B cell (primary cell): ENCODE measurements around the gene RIT2. TPM values are rescaled to one million over a fixed set of nuclear protein-coding genes. Genes with fewer than 3 reads are reported as not detected.

Source experiments
- ATAC-seq: fragments of 200-7000 bp; cut with Tn5 transposase; one replicate; pipeline ENCODE4 v1.10.0; 2021; ENCODE audit warnings: low read depth, mild to moderate bottlenecking, moderate number of reproducible peaks, moderate library complexity
- CTCF ChIA-PET: fragments of 350-600 bp; sonication (Branson Sonifier 250); formaldehyde crosslinking; loops from one replicate; lab custom pipeline; 2021; ENCODE audit warnings: antibody characterized with exemption, inconsistent platforms; lab: Charles Lee
- POLR2A ChIA-PET: fragments of 350-600 bp; sonication (Branson Sonifier 250); formaldehyde crosslinking; loops from one replicate; lab custom pipeline; 2021; ENCODE audit warnings: antibody characterized with exemption; lab: Charles Lee
- DNase-seq: peaks from one replicate; pipeline ENCODE4 v3.0.0; 2013
- H2AFZ ChIP-seq: 2 replicates; pipeline ENCODE4 v1.6.1; 2012; ENCODE audit warnings: mild to moderate bottlenecking, low read depth, low read length; ENCODE audit not compliant: insufficient read depth, poor library complexity, severe bottlenecking
- H3K27ac ChIP-seq, 2 donors: 1 replicate in 1 of 2; 2 replicates in 1 of 2; pipeline ENCODE4 v1.5.1; 2012 to 2013; ENCODE audit warnings: low read length in 2 of 2, mild to moderate bottlenecking in 2 of 2, moderate library complexity in 1 of 2
- H3K27me3 ChIP-seq, 4 experiments: fragments of 200-600 bp in 1 of 4; sonication (generic) in 1 of 4; replicated peaks in 1 of 4; 1 replicate in 2 of 4; 2 replicates in 2 of 4; pipeline versions ENCODE4 v1.6.1 to v1.7.0; 2013 to 2016; ENCODE audit warnings: low read length in 3 of 4, mild to moderate bottlenecking in 2 of 4, mixed read lengths in 1 of 4, moderate library complexity in 1 of 4; ENCODE audit not compliant: insufficient read depth in 4 of 4, control insufficient read depth in 3 of 4; ENCODE audit errors: control extremely low read depth in 1 of 4
- H3K36me3 ChIP-seq, 2 experiments: replicated peaks in 1 of 2; 1 replicate in 1 of 2; 2 replicates in 1 of 2; pipeline versions ENCODE4 v1.6.1 to v1.7.1; 2013; ENCODE audit warnings: low read length in 1 of 2; ENCODE audit not compliant: insufficient read depth in 2 of 2, control insufficient read depth in 1 of 2; ENCODE audit errors: control extremely low read depth in 1 of 2, extremely low read depth in 1 of 2
- H3K4me1 ChIP-seq, 2 donors: fragments of 200-600 bp in 1 of 2; sonication (generic) in 1 of 2; 1 replicate in 1 of 2; 2 replicates in 1 of 2; pipeline versions ENCODE4 v1.5.1 to v1.6.1; 2013 to 2017; ENCODE audit warnings: low read length in 2 of 2; ENCODE audit not compliant: control insufficient read depth in 2 of 2, insufficient read depth in 2 of 2
- H3K4me2 ChIP-seq: replicated peaks from 2 replicates; pipeline ENCODE3; 2012; ENCODE audit warnings: mild to moderate bottlenecking, low read depth, low read length; ENCODE audit not compliant: poor library complexity, severe bottlenecking
- H3K4me3 ChIP-seq, 5 experiments: fragments of 200-600 bp in 1 of 5; sonication (generic) in 1 of 5; 1 replicate in 3 of 5; 2 replicates in 2 of 5; pipeline versions ENCODE4 v1.5.1 to v1.7.0; 2011 to 2016; ENCODE audit warnings: low read length in 4 of 5, mild to moderate bottlenecking in 4 of 5, low read depth in 2 of 5, control low read depth in 1 of 5, moderate library complexity in 1 of 5; ENCODE audit not compliant: insufficient read depth in 1 of 5; ENCODE audit errors: control extremely low read depth in 1 of 5, extremely low read depth in 1 of 5
- H3K79me2 ChIP-seq: fragments of 200-600 bp; sonication (generic); one replicate; pipeline ENCODE4 v1.6.0; 2016; ENCODE audit warnings: low read length; ENCODE audit not compliant: control insufficient read depth, insufficient read depth
- H3K9ac ChIP-seq: fragments of 200-600 bp; sonication (generic); 2 replicates; pipeline ENCODE4 v1.6.1; 2017; ENCODE audit warnings: mild to moderate bottlenecking, low read length, moderate library complexity
- H3K9me3 ChIP-seq, 3 donors: one replicate each; pipeline versions ENCODE4 v1.6.1 to v1.7.1; 2013; ENCODE audit warnings: low read length in 2 of 3; ENCODE audit not compliant: control insufficient read depth in 2 of 3, insufficient read depth in 1 of 3; ENCODE audit errors: control extremely low read depth in 1 of 3
- H4K20me1 ChIP-seq: 2 replicates; pipeline ENCODE4 v1.6.0; 2012; ENCODE audit warnings: mild to moderate bottlenecking, low read length; ENCODE audit not compliant: insufficient read depth, control insufficient read depth, poor library complexity, severe bottlenecking
- H3K27ac Mint-ChIP-seq: one replicate; pipeline ENCODE4 v1.8.0; 2021; ENCODE audit warnings: mixed read lengths
- H3K27me3 Mint-ChIP-seq: one replicate; pipeline ENCODE4 v1.8.0; 2021; ENCODE audit warnings: mixed read lengths
- H3K4me1 Mint-ChIP-seq: one replicate; pipeline ENCODE4 v1.8.0; 2021; ENCODE audit warnings: mixed read lengths
- H3K4me3 Mint-ChIP-seq: one replicate; pipeline ENCODE4 v1.8.0; 2021; ENCODE audit warnings: mixed read lengths
- H3K9me3 Mint-ChIP-seq: one replicate; pipeline ENCODE4 v1.8.0; 2022; ENCODE audit warnings: mixed read lengths; ENCODE audit not compliant: insufficient read depth
- EZH2 ChIP-seq: IDR thresholded peaks from 2 replicates; pipeline ENCODE4 v1.6.1; 2012; ENCODE audit warnings: borderline replicate concordance, low read depth, mild to moderate bottlenecking, moderate library complexity, low read length; ENCODE audit not compliant: insufficient read depth, poor library complexity, severe bottlenecking
- WGBS: methylation state at CpG from one replicate; pipeline ENCODE4 v1.1.5; 2013; ENCODE audit warnings: missing lambda C conversion rate; ENCODE audit not compliant: insufficient coverage; 5-methylcytosine and 5-hydroxymethylcytosine counted together
- intact Hi-C: fragments of 100-400 bp; cut with micrococcal nuclease; formaldehyde crosslinking; loops from one replicate; pipeline ENCODE4 v1.10.0; 2022
- polyA plus RNA-seq: library from polyadenylated mRNA; depleted of rRNA; stranded (reverse); fragments of >200 nt; gene quantifications from 2 replicates; pipeline ENCODE4 v1.2.3, GENCODE V29; 2012
- total RNA-seq, 2 donors: library from RNA; stranded (reverse); fragments of 120-200 nt in 1 of 2; gene quantifications; 1 replicate in 1 of 2; 2 replicates in 1 of 2; pipeline versions ENCODE4 v1.2.3 to v1.2.4, GENCODE V29; 2013 to 2022
- TF ChIP-seq, protein P1 (sequence below): fragments of 200-600 bp; IDR thresholded peaks from one replicate; pipeline ENCODE4 v1.8.0; 2022; ENCODE audit warnings: antibody characterized with exemption, mild to moderate bottlenecking

The RIT2 gene
- total and polyA plus RNA-seq, 2 donors (not counting 1 experiment from before 2014, with no cell fraction given) = not detected

DNA sequence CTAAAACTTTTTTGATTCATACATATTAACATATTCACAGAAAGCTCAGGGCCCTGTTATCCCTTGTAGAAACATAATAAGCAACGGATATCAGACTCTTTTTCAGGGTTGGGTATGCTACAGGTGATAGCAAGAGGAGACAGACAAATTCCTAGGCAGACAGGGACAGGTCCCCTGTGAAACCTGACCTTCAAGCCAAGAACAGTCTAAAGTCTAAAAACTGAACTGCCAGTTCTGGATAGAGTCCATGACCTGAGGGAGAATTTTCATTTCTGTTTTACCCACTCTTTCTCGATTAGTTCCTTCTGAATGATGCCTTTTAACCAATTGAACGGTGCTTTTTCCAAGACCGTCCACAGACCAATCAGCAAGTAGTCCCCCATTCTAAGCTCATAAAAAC, 54.2 kb downstream of the RIT2 start:
- Histone ChIP-seq H3K9ac (no peak overlapping the region), H3K27ac (no peak overlapping the region), H3K27me3 (no peaks in the 10 kb centered on the region), H3K4me1 (no peaks in the 10 kb centered on the region), H3K79me2 (no peaks in the 10 kb centered on the region), H3K9me3 (no peaks in the 10 kb centered on the region), H2AFZ (no peak overlapping the region), H4K20me1 (no peaks in the 10 kb centered on the region), H3K36me3 (no peaks in the 10 kb centered on the region), H3K4me3 (no peak overlapping the region), H3K4me2 (no peak overlapping the region)
- DNase-seq (no peak), ATAC-seq (no peak)
- CTCF ChIA-PET = no interaction called here
- no peaks in the 10 kb centered on the region for H3K9me3 Mint-ChIP-seq
- intact Hi-C loops = no loop called here
- TF ChIP-seq EZH2 = no peak
- TF ChIP-seq, protein P1, sequence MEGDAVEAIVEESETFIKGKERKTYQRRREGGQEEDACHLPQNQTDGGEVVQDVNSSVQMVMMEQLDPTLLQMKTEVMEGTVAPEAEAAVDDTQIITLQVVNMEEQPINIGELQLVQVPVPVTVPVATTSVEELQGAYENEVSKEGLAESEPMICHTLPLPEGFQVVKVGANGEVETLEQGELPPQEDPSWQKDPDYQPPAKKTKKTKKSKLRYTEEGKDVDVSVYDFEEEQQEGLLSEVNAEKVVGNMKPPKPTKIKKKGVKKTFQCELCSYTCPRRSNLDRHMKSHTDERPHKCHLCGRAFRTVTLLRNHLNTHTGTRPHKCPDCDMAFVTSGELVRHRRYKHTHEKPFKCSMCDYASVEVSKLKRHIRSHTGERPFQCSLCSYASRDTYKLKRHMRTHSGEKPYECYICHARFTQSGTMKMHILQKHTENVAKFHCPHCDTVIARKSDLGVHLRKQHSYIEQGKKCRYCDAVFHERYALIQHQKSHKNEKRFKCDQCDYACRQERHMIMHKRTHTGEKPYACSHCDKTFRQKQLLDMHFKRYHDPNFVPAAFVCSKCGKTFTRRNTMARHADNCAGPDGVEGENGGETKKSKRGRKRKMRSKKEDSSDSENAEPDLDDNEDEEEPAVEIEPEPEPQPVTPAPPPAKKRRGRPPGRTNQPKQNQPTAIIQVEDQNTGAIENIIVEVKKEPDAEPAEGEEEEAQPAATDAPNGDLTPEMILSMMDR = no peak
- 96% methylated on average over 3 of the region's 4 CpGs for WGBS
- H3K4me1 Mint-ChIP-seq = no peaks in the 10 kb centered on the region
- no peak overlapping the region for H3K27ac Mint-ChIP-seq
- H3K27me3 Mint-ChIP-seq = no peaks in the 10 kb centered on the region
- POLR2A ChIA-PET = no interaction called here
- H3K4me3 Mint-ChIP-seq = no peak overlapping the region

DNA sequence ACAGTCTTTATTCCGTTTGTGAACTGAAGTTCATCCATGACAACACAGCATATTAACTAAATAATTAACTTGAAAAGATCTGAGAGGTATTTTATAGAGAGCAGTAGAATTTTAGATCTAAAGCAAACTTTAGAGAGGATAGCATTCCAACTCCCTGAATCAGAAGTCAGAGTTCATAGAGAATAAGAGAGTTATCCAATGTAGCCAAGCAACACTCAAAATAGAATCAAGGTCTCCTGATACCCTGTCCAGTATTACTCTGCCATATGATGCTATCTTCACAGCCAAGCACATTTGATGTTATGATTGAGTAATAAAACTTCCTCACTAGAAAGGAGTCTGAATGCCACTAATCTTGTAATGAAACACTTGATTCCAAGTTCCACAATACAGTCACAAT, 55.5 kb downstream of the RIT2 start:
- Histone ChIP-seq H3K9me3 (no peaks in the 10 kb centered on the region), H3K27me3 (no peaks in the 10 kb centered on the region), H3K36me3 (no peaks in the 10 kb centered on the region), H3K4me1 (no peaks in the 10 kb centered on the region), H3K27ac (no peak overlapping the region), H4K20me1 (no peaks in the 10 kb centered on the region), H3K4me2 (no peak overlapping the region), H2AFZ (no peak overlapping the region), H3K79me2 (no peaks in the 10 kb centered on the region), H3K9ac (no peak overlapping the region), H3K4me3 (no peak overlapping the region)
- no peak overlapping the region for H3K4me3 Mint-ChIP-seq
- H3K27ac Mint-ChIP-seq = no peak overlapping the region
- ChIA-PET POLR2A (no interaction called here), CTCF (no interaction called here)
- H3K27me3 Mint-ChIP-seq = no peaks in the 10 kb centered on the region
- TF ChIP-seq, protein P1 = no peak
- TF ChIP-seq EZH2 = no peak
- intact Hi-C loops = no loop called here
- no peaks in the 10 kb centered on the region for H3K4me1 Mint-ChIP-seq
- H3K9me3 Mint-ChIP-seq = no peaks in the 10 kb centered on the region
- no peak for ATAC-seq
- no CpG with 5 or more reads among the region's 1 CpG for whole genome bisulfite sequencing
- DNase-seq = no peak
